GM20431 (cell line): ENCODE measurements around the gene SLC44A5.
"Not testable (repeated sequence)": the region's sequence is repeated elsewhere in the genome, so short reads cannot be mapped to it uniquely, and the experiment has no call there.

Experiments used
- in situ Hi-C: fragments of 300-500 bp; cut with MseI, MboI; formaldehyde crosslinking; loops from one replicate; pipeline ENCODE4 v1.15.0; 2020; ENCODE audit warnings: low sequenced_read_pairs; ENCODE audit not compliant: unreplicated experiment

SLC44A5 gene

DNA sequence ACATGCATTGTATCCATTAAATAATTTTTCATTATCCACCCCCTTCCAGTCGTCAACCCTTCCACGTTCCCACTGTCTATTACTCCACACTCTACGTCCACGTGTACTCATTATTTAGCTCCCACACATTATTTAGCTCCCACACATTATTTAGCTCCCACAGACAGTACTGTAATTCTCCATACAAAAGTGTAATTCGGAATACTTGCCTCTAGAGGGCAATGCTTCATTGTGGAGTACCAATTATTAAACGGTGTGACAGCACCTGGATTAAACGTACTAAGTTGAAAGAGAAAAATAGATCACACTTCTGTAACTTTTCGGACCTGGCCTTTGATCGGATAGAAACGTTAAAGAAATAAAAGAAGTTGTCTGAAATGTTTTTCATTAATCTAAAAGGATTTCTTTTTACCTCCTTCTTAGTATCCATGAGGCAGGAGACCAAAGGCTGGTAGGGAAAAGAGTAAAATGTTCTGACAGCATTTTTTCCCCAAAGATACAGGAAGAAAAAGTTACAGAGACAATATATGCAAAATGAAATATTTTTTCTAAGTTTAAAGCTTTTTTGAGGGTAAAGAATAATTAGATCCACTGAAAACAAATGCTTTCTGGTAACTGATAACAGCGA lies 377.5 kb downstream of the SLC44A5 start:
- in situ Hi-C loops, result no loop called here

DNA sequence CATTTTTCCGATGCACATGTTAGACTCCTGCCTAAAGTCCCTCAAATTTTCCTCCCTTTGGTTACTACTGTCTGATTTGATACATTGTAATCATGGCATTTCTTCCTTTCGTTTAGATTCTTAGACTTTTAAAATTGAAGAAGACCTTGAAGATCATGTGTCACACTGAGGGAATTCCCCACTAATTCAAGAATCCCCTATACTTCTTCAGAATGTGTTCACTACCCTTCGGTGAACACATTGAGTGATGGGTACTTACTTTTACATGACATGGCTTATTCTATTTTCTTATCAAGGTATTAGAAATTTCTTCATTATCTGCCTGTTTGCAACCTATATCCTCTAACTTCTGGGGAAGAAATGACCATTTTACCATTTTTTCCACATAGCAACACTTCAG lies 390.8 kb downstream of the SLC44A5 start:
- in situ Hi-C loops, result no loop called here

DNA sequence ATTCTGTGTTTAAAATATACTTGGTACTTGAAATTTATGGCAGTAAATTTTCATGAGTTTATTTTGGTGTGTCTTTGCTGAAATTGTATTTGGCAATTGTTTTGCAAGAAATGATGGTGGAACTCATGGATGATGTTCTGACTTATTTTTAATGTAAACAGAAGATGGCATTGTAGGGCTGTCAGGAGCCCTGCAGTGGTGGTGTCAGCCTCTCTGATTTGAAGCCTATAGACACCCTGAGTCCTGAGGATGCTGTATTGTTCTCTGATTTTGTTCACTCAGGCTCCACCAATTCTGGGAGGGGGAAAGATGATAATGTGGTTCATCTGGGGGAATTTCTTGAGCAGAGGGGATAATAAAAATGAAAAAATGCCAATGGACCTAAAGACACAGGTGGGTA lies 396.9 kb downstream of the SLC44A5 start:
- in situ Hi-C loops, result no loop called here

DNA sequence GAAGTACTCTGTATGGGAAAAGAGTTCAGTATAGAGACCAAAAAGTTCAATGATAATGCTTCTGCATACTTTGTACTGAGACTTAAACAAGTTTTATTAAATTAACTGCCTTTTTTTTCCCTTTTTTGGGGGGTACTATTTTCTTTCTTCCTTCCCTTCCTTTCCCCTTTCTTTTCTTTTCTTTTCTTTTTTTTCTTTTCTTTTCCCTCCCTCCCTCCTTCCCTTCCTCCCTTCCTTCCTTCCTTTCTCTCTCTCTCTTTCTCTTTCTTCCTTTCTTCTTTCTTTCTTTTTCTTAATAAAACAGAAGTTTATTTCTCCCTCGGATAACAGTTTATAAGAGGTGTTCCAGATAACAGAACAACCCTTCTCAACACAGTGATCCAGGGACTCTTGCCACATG lies 399.3 kb downstream of the SLC44A5 start:
- in situ Hi-C loops, result no loop called here

DNA sequence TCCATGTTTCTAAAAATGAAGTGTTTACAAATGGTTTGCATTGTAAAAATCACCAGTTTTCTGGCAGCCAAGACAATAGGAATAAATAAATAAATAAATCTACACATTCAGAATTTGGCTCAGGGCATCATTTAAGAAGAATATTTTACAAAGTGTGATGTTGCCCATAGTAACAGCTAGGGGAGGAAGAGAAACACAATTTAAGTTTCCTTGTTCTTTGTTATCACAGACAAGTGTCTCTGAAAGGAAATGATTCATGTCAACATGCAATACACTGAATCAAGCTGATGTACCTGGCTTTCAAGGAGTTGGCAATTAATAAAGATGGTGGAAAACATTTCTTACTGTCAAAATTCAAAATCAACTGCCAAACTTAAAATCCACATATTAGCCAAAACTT lies 402.1 kb downstream of the SLC44A5 start:
- in situ Hi-C loops, result loop anchor here (10.0 kb wide), 1 partner anchor 434 kb away; no protein-coding TSS in a partner anchor

DNA sequence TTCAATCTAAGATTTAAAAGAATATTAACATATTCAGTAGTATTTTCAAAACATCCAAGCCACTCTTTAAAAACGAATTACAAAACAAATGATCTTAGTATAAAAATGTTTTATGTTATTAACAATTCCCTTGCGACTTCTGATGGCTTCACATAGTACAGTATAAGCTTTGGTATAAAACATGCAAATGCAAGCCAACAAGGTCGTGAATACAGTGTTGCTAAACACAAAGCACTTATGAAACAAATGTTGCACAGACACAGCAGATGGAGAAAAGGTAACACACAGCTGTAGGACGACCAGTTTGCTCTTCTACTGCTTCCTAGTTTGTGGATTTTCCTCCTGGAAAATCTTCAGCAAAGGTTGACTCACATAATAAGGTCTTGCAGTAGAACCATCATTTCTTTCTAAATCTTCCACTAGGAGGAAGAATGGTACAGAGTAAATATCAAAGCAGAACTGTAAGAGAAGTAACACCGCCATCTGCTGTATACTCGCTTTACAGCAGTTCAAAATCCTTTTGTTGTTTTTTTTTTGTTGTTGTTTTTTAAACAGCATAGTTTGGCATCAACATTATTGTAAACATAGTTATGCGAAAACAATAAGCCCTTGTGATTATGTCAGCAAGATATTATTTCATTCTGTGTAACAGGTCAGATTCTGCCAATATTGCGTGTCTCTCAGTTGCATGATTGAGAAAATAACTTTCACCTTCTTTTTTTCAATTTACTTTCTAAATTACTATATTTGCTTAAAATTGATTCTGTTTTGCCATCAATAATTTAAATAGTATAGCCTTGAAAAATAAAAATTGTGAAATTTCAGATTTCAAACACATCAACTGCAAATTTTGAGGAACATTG lies 407.3 kb downstream of the SLC44A5 start:
- in situ Hi-C loops, result loop anchor here (10.0 kb wide), 1 partner anchor 429 kb away; no protein-coding TSS in a partner anchor

DNA sequence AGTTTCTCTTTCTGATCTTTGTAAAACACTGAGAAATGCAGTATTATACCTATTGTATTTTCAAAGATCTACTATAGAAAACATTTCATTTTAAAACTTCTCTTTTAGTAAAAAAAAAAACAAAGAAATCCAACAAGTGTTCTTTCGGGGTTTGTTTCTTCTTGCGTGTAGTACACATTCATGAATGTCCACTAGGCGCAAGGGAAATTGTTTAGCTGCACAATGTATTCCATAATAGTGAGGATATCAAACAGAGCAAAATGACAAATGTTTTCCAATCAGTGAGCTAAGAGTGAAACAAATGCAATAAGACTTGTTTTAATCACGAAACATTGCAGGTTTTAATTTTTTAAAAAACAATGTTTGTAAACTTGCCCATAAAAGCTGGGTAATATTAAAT lies 408.2 kb downstream of the SLC44A5 start:
- in situ Hi-C loops, result loop anchor here (10.0 kb wide), 1 partner anchor 428 kb away; no protein-coding TSS in a partner anchor

DNA sequence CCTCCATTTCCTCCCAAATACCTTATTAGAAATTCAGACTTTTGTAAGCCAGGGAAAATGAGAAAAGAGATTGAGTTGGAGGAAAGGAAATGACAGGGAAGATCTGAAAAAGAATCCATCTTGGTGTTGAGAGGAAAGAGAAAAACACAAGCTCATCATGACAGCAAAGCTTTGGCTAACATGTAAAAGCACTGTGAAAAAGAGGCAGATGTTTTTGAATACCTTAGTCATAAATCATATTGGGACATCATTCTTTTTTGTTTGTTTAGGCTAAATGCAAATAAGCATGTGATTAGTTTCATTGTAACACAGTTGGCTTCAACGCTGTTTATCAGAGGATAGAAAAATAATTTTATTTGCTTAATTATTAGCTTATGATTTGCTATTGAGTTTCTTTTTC lies 412.2 kb downstream of the SLC44A5 start:
- in situ Hi-C loops, result no loop called here

DNA sequence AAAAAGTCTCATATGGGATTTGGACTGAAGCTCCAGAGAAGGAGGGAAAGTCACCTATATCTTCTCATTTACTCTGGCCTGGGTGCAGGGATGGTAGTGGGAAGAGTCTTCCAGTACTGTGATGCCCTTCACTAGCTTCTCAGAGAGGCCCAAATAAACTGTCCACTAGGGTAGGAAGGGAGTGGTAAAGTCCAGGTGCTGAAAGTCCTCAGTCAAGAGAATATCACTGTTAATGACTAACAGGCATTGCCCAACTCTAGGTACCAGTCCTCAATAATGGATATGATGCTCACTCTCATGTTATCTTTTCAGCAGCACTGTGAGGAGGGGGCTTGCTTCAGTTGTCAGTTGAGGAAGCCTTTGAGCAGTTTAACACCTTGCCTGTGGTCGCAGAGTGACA lies 412.8 kb downstream of the SLC44A5 start:
- in situ Hi-C loops, result no loop called here

DNA sequence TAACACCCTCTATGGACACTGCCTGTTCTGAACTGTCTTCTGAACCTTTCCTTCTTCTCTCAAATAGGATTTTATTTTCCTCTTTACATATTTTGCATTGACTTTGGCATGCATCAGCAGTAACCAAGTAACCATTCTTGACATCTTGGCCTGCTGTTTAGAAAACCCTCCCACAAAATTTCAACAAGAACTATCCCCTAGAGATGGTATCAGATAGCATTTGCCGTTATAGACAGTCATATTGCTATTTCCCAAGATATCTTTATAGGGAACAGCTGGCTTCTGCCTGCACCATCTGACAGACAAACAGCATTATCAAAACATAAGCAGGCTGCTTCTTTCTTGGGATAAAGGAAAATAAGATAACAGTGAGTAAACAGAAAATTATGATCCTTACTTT lies 422.0 kb downstream of the SLC44A5 start:
- in situ Hi-C loops, result no loop called here

DNA sequence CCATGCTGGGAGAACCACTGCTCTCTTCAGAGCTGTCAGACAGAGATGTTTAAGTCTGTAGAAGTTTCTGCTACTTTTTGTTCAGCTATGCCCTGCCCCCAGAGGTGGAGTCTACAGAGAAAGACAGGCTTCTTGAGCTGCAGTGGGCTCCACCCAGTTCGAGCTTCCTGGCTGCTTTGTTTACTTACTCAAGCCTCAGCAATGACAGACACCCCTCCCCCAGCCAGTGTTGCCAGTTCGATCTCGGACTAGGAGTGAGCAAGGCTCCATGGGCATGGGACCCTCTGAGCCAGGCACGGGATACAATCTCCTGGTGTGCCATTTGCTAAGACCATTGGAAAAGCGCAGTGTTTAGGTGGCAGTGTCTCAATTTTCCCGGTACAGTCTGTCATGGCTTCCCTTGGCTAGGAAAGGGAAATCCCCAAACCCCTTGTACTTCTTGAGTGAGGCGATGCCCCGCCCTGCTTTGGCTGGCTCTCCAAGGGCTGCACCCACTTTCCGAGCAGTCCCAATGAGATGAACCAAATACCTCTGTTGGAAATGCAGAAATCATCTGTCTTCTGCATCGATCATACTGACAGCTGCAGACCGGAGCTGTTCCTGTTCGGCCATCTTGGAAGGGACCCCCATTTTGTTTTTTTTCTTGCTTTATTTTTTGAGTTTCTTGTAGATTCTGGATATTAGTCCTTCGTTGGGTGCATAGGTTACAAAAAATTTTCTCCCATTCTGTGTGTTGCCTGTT lies 429.5 kb downstream of the SLC44A5 start:
- in situ Hi-C loops, result not testable (repeated sequence)

DNA sequence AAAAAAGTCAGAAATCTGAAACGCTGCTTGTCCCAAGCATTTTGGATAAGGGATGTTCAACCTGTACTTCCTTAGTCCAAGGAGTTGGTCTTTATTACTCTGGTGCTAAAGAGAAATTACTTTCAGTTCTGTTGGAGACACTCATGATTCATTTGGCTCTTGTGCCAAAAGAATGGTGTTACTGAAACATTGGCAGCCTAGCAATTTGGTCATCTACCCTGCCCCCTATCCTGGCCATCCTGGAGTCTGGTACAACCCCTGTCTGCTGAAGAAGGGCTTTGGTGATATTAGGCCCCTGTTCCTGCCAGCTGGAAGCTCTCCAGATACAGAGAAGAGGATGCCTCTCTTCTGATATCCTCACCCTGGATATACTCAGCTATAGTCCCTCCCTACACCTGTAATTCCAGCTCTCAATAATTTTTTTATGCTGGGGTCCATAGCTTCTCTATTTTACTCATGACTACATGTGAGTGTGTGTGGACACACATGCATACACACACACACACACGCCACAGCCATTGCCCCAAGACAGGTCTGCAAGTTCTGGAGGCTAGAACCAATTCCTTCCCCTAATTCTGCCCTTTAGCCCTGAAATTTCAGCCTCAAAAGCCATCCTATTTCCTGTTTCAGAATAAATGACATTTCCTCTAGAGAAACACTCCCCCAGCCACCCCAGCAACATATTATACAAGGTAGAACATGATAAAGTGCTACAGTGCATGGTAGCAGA lies 436.7 kb downstream of the SLC44A5 start:
- in situ Hi-C loops, result no loop called here

DNA sequence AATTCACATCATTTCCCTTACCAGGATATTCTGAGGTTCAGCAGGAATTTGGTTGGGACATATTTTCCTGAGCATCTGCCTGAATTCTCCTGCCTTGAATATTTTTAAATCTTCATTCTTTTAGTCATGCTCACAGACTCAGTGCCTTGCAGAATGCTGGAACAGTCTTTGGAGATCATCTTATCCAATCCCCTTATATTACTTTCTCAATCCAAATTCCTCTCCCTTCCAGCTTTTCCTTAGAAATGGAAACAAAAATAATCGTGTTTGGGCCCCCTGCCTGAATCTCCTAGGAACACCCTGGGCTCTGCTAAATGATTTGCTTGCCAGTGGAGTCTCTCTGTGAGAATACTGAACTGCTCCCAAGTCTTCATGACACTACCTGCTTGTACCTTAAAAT lies 438.4 kb downstream of the SLC44A5 start:
- in situ Hi-C loops, result no loop called here

DNA sequence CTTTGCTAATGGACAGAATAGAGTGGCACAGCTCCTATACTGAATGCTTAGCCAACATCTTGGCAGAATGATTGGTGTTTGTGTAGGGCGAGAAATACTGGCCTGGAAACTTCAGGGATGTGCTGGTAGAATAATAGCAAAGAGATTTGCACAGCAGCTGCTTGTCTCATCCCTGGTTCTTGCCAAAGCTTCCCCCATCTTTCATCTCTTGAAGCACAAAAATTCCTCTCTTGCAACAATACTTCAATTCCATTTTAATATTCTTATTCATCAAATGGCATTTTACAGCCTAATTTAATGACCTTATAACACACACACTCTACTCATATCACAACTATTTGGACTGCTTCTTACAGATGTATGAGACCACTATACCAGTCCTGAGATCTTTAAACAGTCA lies 439.0 kb downstream of the SLC44A5 start:
- in situ Hi-C loops, result no loop called here

DNA sequence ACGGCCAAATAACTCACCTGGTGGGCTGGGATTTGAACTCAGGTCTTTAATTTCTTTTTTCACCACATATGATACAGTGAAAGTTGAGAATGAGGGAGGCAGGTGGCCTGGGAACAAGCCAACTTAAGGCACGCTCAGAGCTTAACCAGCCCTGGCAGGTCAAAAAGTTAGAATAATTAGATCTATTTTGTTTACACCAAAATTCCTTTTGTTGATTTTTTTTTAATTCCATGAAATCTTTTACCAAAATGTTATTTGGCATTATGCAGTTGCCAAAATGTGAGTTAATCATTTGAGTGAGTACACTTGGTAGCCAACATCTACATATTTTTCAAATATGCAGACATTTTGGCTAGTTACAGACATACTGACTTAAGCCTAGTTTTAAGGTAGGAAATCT lies 439.9 kb downstream of the SLC44A5 start:
- in situ Hi-C loops, result no loop called here

DNA sequence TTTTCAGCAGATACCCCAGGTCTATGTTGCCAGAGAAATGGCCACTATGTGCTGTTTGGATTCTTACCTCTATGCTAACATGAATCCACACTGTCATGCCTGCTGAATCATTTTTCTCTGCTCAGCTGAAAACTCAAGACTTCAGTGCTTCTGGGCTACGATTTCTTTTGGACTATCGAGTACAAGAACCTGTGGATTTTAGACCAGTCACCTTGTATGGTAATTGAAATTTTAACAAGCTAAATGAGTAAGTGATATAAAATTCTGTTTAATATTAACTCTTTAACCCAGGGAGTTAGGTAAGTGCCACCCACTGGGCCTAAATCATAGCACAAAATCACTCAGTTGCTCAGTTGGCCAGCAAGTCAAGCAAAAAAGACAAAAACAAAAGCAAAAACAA lies 440.9 kb downstream of the SLC44A5 start:
- in situ Hi-C loops, result no loop called here

DNA sequence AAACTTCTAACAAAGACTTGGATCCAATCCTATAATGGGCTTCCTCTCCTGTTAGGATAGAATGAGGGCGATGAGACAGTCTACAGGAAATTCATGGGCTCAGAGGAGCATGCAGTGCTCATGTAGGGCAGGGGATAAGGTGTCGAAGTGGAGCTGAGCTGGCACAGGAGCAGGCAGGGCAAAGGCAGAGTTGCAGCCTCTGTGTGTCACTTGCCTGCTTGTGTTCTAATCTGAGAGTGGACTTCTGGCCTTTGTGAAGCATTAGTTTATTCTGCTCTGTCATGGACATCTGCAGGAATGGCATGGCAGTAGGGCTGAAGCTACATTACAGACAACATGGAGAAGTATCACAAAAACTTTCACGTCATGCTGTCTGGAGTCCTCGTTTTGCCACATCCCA lies 444.1 kb downstream of the SLC44A5 start:
- in situ Hi-C loops, result no loop called here

DNA sequence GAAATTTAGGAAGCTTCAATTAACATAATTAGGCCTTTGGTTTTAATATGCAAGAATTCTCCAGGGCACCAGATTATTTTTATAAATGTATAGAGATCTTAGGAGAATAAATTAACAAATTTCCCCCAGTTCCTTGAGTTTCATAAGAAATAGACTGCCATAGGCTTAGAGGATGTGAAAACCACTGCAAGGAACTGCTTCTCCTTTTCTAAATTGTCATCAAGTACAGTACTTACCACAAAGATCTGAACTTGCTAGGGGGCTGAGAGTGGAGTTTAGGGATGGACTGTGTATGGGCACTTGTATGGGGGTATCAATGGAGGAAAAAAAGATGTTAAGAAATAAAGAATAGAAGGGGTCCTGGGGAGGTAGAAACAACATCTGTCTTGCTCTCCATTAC lies 445.6 kb downstream of the SLC44A5 start:
- in situ Hi-C loops, result no loop called here

DNA sequence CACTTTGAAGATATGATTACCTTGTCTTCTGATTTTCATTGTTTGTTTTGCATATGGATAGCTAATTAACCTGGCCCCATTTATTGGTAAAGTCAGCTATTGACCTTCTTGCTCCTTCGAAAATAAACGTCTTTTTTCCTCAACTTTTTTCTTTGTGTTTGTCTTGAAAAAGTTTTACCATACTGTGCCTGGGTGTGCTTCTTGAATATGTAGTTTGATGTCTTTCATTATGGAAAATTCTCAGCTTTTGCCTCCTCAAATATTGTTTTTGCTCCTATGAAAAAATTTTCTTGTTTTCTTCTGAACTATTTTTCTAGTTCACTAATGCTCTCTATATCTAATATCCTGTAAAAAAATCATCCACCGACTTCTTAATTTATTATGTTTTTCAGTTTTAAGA lies 451.8 kb downstream of the SLC44A5 start:
- in situ Hi-C loops, result no loop called here
